NCI-H2107 treated with DMSO at 0.1 percent for 48 hours (cell line): Measurements from ENCODE around the gene ITK.
"Not testable (repeated sequence)": the region's sequence is repeated elsewhere in the genome, so short reads cannot be mapped to it uniquely, and the experiment has no call there.

ENCODE experiments used
- DNase-seq: peaks from one replicate; lab custom pipeline; 2025; ENCODE audit not compliant: unreplicated experiment; lab: John Stamatoyannopoulos, UW

The ITK gene

GRCh38 chr5:157210652-157211051 lies 30.0 kb downstream of the ITK start:
- DNase-seq, result not testable (repeated sequence)

GRCh38 chr5:157212307-157212706 lies 31.7 kb downstream of the ITK start:
- DNase-seq, result no peak

- no peak for DNase-seq
Observed at GRCh38 chr5:157213527-157214243, 33.0 kb downstream of the ITK start.

- DNase-seq, result no peak
Observed at GRCh38 chr5:157214415-157214814, 33.8 kb downstream of the ITK start.

- DNase-seq, result no peak
Observed at GRCh38 chr5:157214861-157215513, 34.3 kb downstream of the ITK start.

GRCh38 chr5:157215514-157216167 lies 35.0 kb downstream of the ITK start:
- no peak for DNase-seq

- no peak for DNase-seq
Observed at GRCh38 chr5:157216391-157217142, 35.9 kb downstream of the ITK start.

GRCh38 chr5:157217289-157218024 lies 36.8 kb downstream of the ITK start:
- DNase-seq, result no peak

- DNase-seq, result no peak
Observed at GRCh38 chr5:157219491-157220271, 39.0 kb downstream of the ITK start.

GRCh38 chr5:157221959-157222358 lies 41.3 kb downstream of the ITK start:
- no peak for DNase-seq

- DNase-seq, result no peak
Observed at GRCh38 chr5:157222506-157223230, 42.0 kb downstream of the ITK start.

- DNase-seq, result no peak
Observed at GRCh38 chr5:157225469-157226422, 45.1 kb downstream of the ITK start.

GRCh38 chr5:157230610-157231009 lies 50.0 kb downstream of the ITK start:
- no peak for DNase-seq

GRCh38 chr5:157232706-157233105 lies 52.1 kb downstream of the ITK start:
- DNase-seq, result no peak

GRCh38 chr5:157233515-157233914 lies 52.9 kb downstream of the ITK start:
- no peak for DNase-seq

GRCh38 chr5:157236423-157236822 lies 55.8 kb downstream of the ITK start:
- no peak for DNase-seq

GRCh38 chr5:157241483-157241882 lies 60.8 kb downstream of the ITK start:
- no peak for DNase-seq

GRCh38 chr5:157244704-157245103 lies 64.1 kb downstream of the ITK start:
- DNase-seq, result not testable (repeated sequence)
